Activated CD4-positive, alpha-beta T cell treated with anti-CD3 and anti-CD28 coated beads for 1 hour (primary cell): ENCODE results near the gene SMOC2.

Source experiments
- DNase-seq: peaks from one replicate; pipeline ENCODE4 v3.0.0-alpha.2; 2020

The SMOC2 gene

GRCh38 chr6:168494726-168495125 lies 53.7 kb downstream of the SMOC2 start:
- DNase-seq, result no peak

GRCh38 chr6:168495133-168495532 lies 54.1 kb downstream of the SMOC2 start:
- DNase-seq, result no peak

- no peak for DNase-seq
Observed at GRCh38 chr6:168495636-168496035, 54.7 kb downstream of the SMOC2 start.

GRCh38 chr6:168496139-168496996 lies 55.4 kb downstream of the SMOC2 start:
- no peak for DNase-seq

GRCh38 chr6:168496997-168497331 lies 56.0 kb downstream of the SMOC2 start:
- no peak for DNase-seq

- no peak for DNase-seq
Observed at GRCh38 chr6:168497381-168497780, 56.4 kb downstream of the SMOC2 start.

GRCh38 chr6:168498161-168498843 lies 57.3 kb downstream of the SMOC2 start:
- no peak for DNase-seq

GRCh38 chr6:168499045-168499650 lies 58.2 kb downstream of the SMOC2 start:
- no peak for DNase-seq

- DNase-seq, result no peak
Observed at GRCh38 chr6:168500519-168500918, 59.5 kb downstream of the SMOC2 start.

GRCh38 chr6:168501561-168501960 lies 60.6 kb downstream of the SMOC2 start:
- no peak for DNase-seq

- DNase-seq, result no peak
Observed at GRCh38 chr6:168504366-168504765, 63.4 kb downstream of the SMOC2 start.

GRCh38 chr6:168506460-168506859 lies 65.5 kb downstream of the SMOC2 start:
- no peak for DNase-seq

GRCh38 chr6:168507297-168507696 lies 66.3 kb downstream of the SMOC2 start:
- no peak for DNase-seq

- DNase-seq, result no peak
Observed at GRCh38 chr6:168507730-168508129, 66.7 kb downstream of the SMOC2 start.

GRCh38 chr6:168508903-168509302 lies 67.9 kb downstream of the SMOC2 start:
- no peak for DNase-seq

GRCh38 chr6:168513766-168514165 lies 72.8 kb downstream of the SMOC2 start:
- DNase-seq, result no peak

GRCh38 chr6:168514216-168514615 lies 73.2 kb downstream of the SMOC2 start:
- no peak for DNase-seq

GRCh38 chr6:168515376-168515775 lies 74.4 kb downstream of the SMOC2 start:
- DNase-seq, result no peak

- no peak for DNase-seq
Observed at GRCh38 chr6:168516944-168517741, 76.2 kb downstream of the SMOC2 start.

GRCh38 chr6:168517742-168518347 lies 76.9 kb downstream of the SMOC2 start:
- DNase-seq, result no peak

- DNase-seq, result no peak
Observed at GRCh38 chr6:168518348-168518745, 77.4 kb downstream of the SMOC2 start.

GRCh38 chr6:168518867-168519266 lies 77.9 kb downstream of the SMOC2 start:
- no peak for DNase-seq

GRCh38 chr6:168520233-168520632 lies 79.2 kb downstream of the SMOC2 start:
- no peak for DNase-seq
